CD14-positive monocyte (primary cell): Measurements from ENCODE around the gene FXR1. TPM values are rescaled to one million over a fixed set of nuclear protein-coding genes. Genes with fewer than 3 reads are reported as not detected.
A peak's percentile ranks its signal among the peaks of the same experiment; 100 is the strongest.
"Not testable (repeated sequence)": the region's sequence is repeated elsewhere in the genome, so short reads cannot be mapped to it uniquely, and the experiment has no call there.

ENCODE experiments used
- DNase-seq, 3 donors: peaks; one replicate each; pipeline ENCODE4 v3.0.0-alpha.2; 2011 to 2022
- H2AFZ ChIP-seq: 2 replicates; pipeline ENCODE4 v1.6.0; 2012; ENCODE audit warnings: mild to moderate bottlenecking, low read depth, low read length, inconsistent platforms; ENCODE audit not compliant: insufficient read depth, poor library complexity, severe bottlenecking
- H3K27ac ChIP-seq, 2 donors: 1 replicate in 1 of 2; 2 replicates in 1 of 2; pipeline ENCODE4 v1.5.1; 2012 to 2013; ENCODE audit warnings: low read length in 2 of 2, control low read depth in 1 of 2, inconsistent platforms in 1 of 2, low read depth in 1 of 2, mild to moderate bottlenecking in 1 of 2
- H3K27me3 ChIP-seq, 2 donors: one replicate each; pipeline versions ENCODE4 v1.6.0 to v1.6.1; 2011 to 2013; ENCODE audit warnings: low read length in 2 of 2; ENCODE audit not compliant: control insufficient read depth in 2 of 2, insufficient read depth in 2 of 2
- H3K36me3 ChIP-seq, 2 donors: replicated peaks in 1 of 2; 1 replicate in 1 of 2; 2 replicates in 1 of 2; pipeline versions ENCODE4 v1.5.1 to v1.6.1; 2012 to 2013; ENCODE audit warnings: low read length in 2 of 2, control low read depth in 1 of 2, inconsistent platforms in 1 of 2, mild to moderate bottlenecking in 1 of 2; ENCODE audit not compliant: insufficient read depth in 2 of 2, control insufficient read depth in 1 of 2
- H3K4me1 ChIP-seq, 2 donors: 1 replicate in 1 of 2; 2 replicates in 1 of 2; pipeline versions ENCODE4 v1.5.1 to v1.6.1; 2012 to 2013; ENCODE audit warnings: low read length in 2 of 2, control low read depth in 1 of 2, inconsistent platforms in 1 of 2, mild to moderate bottlenecking in 1 of 2, moderate library complexity in 1 of 2; ENCODE audit not compliant: insufficient read depth in 2 of 2, control insufficient read depth in 1 of 2
- H3K4me2 ChIP-seq: replicated peaks from 2 replicates; pipeline ENCODE3; 2012; ENCODE audit warnings: low read length, moderate library complexity, mild to moderate bottlenecking; ENCODE audit not compliant: poor library complexity, severe bottlenecking; ENCODE audit errors: extremely low read depth
- H3K4me3 ChIP-seq, 3 experiments: fragments of 200-600 bp in 1 of 3; sonication (generic) in 1 of 3; replicated peaks in 1 of 3; 1 replicate in 2 of 3; 2 replicates in 1 of 3; pipeline ENCODE4 v1.5.1; 2011 to 2013; ENCODE audit warnings: low read length in 3 of 3, mild to moderate bottlenecking in 3 of 3, control low read depth in 2 of 3, low read depth in 2 of 3, inconsistent platforms in 1 of 3, moderate library complexity in 1 of 3
- H3K79me2 ChIP-seq: 2 replicates; pipeline ENCODE4 v1.6.0; 2012; ENCODE audit warnings: mild to moderate bottlenecking, control low read depth, inconsistent platforms, low read length, moderate library complexity; ENCODE audit not compliant: insufficient read depth
- H3K9ac ChIP-seq: 2 replicates; pipeline ENCODE4 v1.6.0; 2017; ENCODE audit warnings: low read length, mild to moderate bottlenecking; ENCODE audit not compliant: insufficient read depth, poor library complexity, severe bottlenecking
- H3K9me3 ChIP-seq, 2 donors: replicated peaks in 1 of 2; 1 replicate in 1 of 2; 2 replicates in 1 of 2; pipeline versions ENCODE4 v1.5.1 to v1.6.1; 2012 to 2013; ENCODE audit warnings: low read length in 2 of 2, control low read depth in 1 of 2; ENCODE audit not compliant: control insufficient read depth in 1 of 2, insufficient read depth in 1 of 2
- H4K20me1 ChIP-seq: 2 replicates; pipeline ENCODE4 v1.6.0; 2012; ENCODE audit warnings: mild to moderate bottlenecking, low read length, control low read depth, moderate library complexity; ENCODE audit not compliant: insufficient read depth
- H3K27ac Mint-ChIP-seq, 7 donors: one replicate each; pipeline ENCODE4 v1.8.0; 2020; ENCODE audit warnings: mild to moderate bottlenecking in 7 of 7, mixed read lengths in 7 of 7, moderate library complexity in 6 of 7, inconsistent platforms in 2 of 7
- H3K27me3 Mint-ChIP-seq, 3 donors: one replicate each; pipeline ENCODE4 v1.8.0; 2021 to 2022; ENCODE audit warnings: low read depth in 3 of 3, mild to moderate bottlenecking in 3 of 3, mixed read lengths in 3 of 3, moderate library complexity in 3 of 3, inconsistent platforms in 1 of 3
- H3K36me3 Mint-ChIP-seq, 2 donors: one replicate each; pipeline ENCODE4 v1.8.0; 2020; ENCODE audit warnings: mixed read lengths in 2 of 2, inconsistent platforms in 1 of 2, mild to moderate bottlenecking in 1 of 2
- H3K4me1 Mint-ChIP-seq: one replicate; pipeline ENCODE4 v1.8.0; 2020; ENCODE audit warnings: mild to moderate bottlenecking, mixed read lengths
- H3K4me3 Mint-ChIP-seq, 2 donors: one replicate each; pipeline ENCODE4 v1.8.0; 2020; ENCODE audit warnings: mild to moderate bottlenecking in 2 of 2, mixed read lengths in 2 of 2, moderate library complexity in 1 of 2
- H3K9me3 Mint-ChIP-seq, 7 donors: one replicate each; pipeline ENCODE4 v1.8.0; 2020 to 2022; ENCODE audit warnings: mixed read lengths in 7 of 7, mild to moderate bottlenecking in 6 of 7, moderate library complexity in 6 of 7, inconsistent platforms in 2 of 7
- CTCF ChIP-seq: fragments of 200-600 bp; IDR thresholded peaks from one replicate; pipeline ENCODE4 v1.8.0; 2022; ENCODE audit warnings: antibody characterized with exemption, mild to moderate bottlenecking
- WGBS: methylation state at CpG from one replicate; pipeline ENCODE4 v1.1.5; 2013; ENCODE audit warnings: missing lambda C conversion rate; ENCODE audit not compliant: insufficient coverage; 5-methylcytosine and 5-hydroxymethylcytosine counted together
- intact Hi-C, 2 donors: fragments of 100-400 bp; cut with micrococcal nuclease; formaldehyde crosslinking; loops; one replicate each; pipeline versions ENCODE4 v1.15.0 to v1.15.1; 2023
- polyA plus RNA-seq, 3 donors: library from polyadenylated mRNA; depleted of rRNA in 1 of 3; unstranded in 2 of 3; stranded (reverse) in 1 of 3; fragments of 300-500 nt in 2 of 3; fragments of >200 nt in 1 of 3; fragmentation: Illumina TruSeq in 2 of 3; gene quantifications; 1 replicate in 2 of 3; 2 replicates in 1 of 3; pipeline ENCODE4 v1.2.3, GENCODE V29; 2012 to 2021

The FXR1 gene
- polyA plus RNA-seq, 3 donors = 22.4 to 58.6 (median 32.3) TPM

GRCh38 chr3:180990505-180990904 is 78.0 kb downstream of the FXR1 start:
- Histone ChIP-seq H3K9ac (no peak overlapping the region), H3K27me3 (no peaks in the 10 kb centered on the region), H3K9me3 (no peaks in the 10 kb centered on the region), H3K27ac (no peak overlapping the region), H3K4me3 (peak overlapping the region; percentile 76 to 96 (median 90)), H3K36me3 (peaks cover 2 to 24% of the 10 kb centered on the region in 2 donors), H3K4me1 (peaks cover 13 to 19% of the 10 kb centered on the region in 2 donors), H4K20me1 (no peaks in the 10 kb centered on the region), H3K79me2 (peaks cover 14% of the 10 kb centered on the region), H2AFZ (peak overlapping the region; percentile 94), H3K4me2 (peak overlapping the region; percentile 86)
- peaks cover 16% of the 10 kb centered on the region for H3K4me1 Mint-ChIP-seq
- no peak overlapping the region for H3K27ac Mint-ChIP-seq
- no peak for DNase-seq
- no peak for TF ChIP-seq CTCF
- H3K27me3 Mint-ChIP-seq = peaks cover 2 to 12% (median 4%) of the 10 kb centered on the region in 3 donors
- no CpG with 5 or more reads among the region's 2 CpGs for WGBS
- intact Hi-C loops = loop anchor here in 1 of 2 donors (5.0 kb wide), 1 partner anchor 73 kb away; no protein-coding TSS in a partner anchor
- peak overlapping the region in 1 of 2 donors; percentile 87 for H3K4me3 Mint-ChIP-seq
- H3K36me3 Mint-ChIP-seq = peaks cover 8 to 14% of the 10 kb centered on the region in 2 donors
- no peaks in the 10 kb centered on the region for H3K9me3 Mint-ChIP-seq

- H3K4me3 Mint-ChIP-seq = no peak overlapping the region
- intact Hi-C loops = no loop called here
- Histone ChIP-seq H4K20me1 (no peaks in the 10 kb centered on the region), H2AFZ (no peak overlapping the region), H3K27ac (no peak overlapping the region), H3K9me3 (no peaks in the 10 kb centered on the region), H3K9ac (no peak overlapping the region), H3K4me1 (no peaks in the 10 kb centered on the region), H3K4me3 (no peak overlapping the region), H3K36me3 (no peaks in the 10 kb centered on the region), H3K27me3 (no peaks in the 10 kb centered on the region), H3K4me2 (no peak overlapping the region), H3K79me2 (no peaks in the 10 kb centered on the region)
- no peaks in the 10 kb centered on the region for H3K36me3 Mint-ChIP-seq
- no peak overlapping the region for H3K27ac Mint-ChIP-seq
- no peaks in the 10 kb centered on the region for H3K4me1 Mint-ChIP-seq
- TF ChIP-seq CTCF = no peak
- DNase-seq = no peak
- H3K27me3 Mint-ChIP-seq = peaks cover 5 to 13% (median 8%) of the 10 kb centered on the region in 3 donors
- WGBS = no CpG with 5 or more reads among the region's 2 CpGs
- peaks cover 7 to 16% (median 13%) of the 10 kb centered on the region in 7 donors for H3K9me3 Mint-ChIP-seq
Observed at GRCh38 chr3:180996415-180996932, 84.0 kb downstream of the FXR1 start.

GRCh38 chr3:181002331-181002730 is 89.9 kb downstream of the FXR1 start:
- H3K4me1 Mint-ChIP-seq, H4K20me1 ChIP-seq, H3K36me3 ChIP-seq, H3K4me1 ChIP-seq, H3K27me3 Mint-ChIP-seq, intact Hi-C loops, H3K27ac ChIP-seq, H3K36me3 Mint-ChIP-seq, H2AFZ ChIP-seq, H3K9ac ChIP-seq, H3K79me2 ChIP-seq, H3K27ac Mint-ChIP-seq, DNase-seq, H3K4me2 ChIP-seq, H3K4me3 Mint-ChIP-seq, H3K27me3 ChIP-seq, H3K4me3 ChIP-seq, H3K9me3 ChIP-seq: not testable (repeated sequence)
- no CpG with 5 or more reads among the region's 4 CpGs for WGBS
- peaks cover 17 to 31% (median 22%) of the 10 kb centered on the region in 7 donors for H3K9me3 Mint-ChIP-seq
